H1 (cell line): ENCODE measurements around the gene PLXDC2. TPM values are rescaled to one million over a fixed set of nuclear protein-coding genes. Genes with fewer than 3 reads are reported as not detected.

ENCODE experiments used
- BCL11A ChIP-seq, 2 experiments: IDR thresholded peaks; one replicate each; pipeline ENCODE4 v1.6.1; 2011; ENCODE audit warnings: low read depth in 2 of 2, low read length in 2 of 2, mild to moderate bottlenecking in 2 of 2
- CHD7 ChIP-seq: fragments of 300-600 bp; sonication (generic); IDR thresholded peaks from 2 replicates; pipeline ENCODE4 v1.7.1; 2012; ENCODE audit warnings: low read length, moderate library complexity, mild to moderate bottlenecking, inconsistent platforms; ENCODE audit not compliant: insufficient replicate concordance
- CREB1 ChIP-seq: IDR thresholded peaks from 2 replicates; pipeline ENCODE4 v1.6.1; 2012; ENCODE audit warnings: inconsistent platforms
- POLR2A ChIP-seq, 2 experiments: IDR thresholded peaks; 1 replicate in 1 of 2; 2 replicates in 1 of 2; pipeline ENCODE4 v1.6.1; 2011; ENCODE audit warnings: low read depth in 2 of 2, low read length in 2 of 2, mild to moderate bottlenecking in 2 of 2; ENCODE audit errors: control extremely low read depth in 1 of 2
- RAD21 ChIP-seq, 2 experiments: IDR thresholded peaks in 1 of 2; conservative IDR thresholded peaks in 1 of 2; 2 replicates each; pipeline ENCODE4 v1.6.1; 2011; ENCODE audit warnings: low read depth in 2 of 2, low read length in 2 of 2, improper control_type of control experiment in 1 of 2, inconsistent platforms in 1 of 2, mild to moderate bottlenecking in 1 of 2, moderate library complexity in 1 of 2
- SP4 ChIP-seq: IDR thresholded peaks from 2 replicates; pipeline ENCODE4 v1.6.1; 2012; ENCODE audit warnings: low read length, inconsistent platforms
- polyA plus RNA-seq, 7 experiments: library from polyadenylated mRNA; depleted of rRNA in 3 of 7; stranded (reverse) in 5 of 7; unstranded in 2 of 7; fragments of >200 nt in 5 of 7; fragments of 200-250 nt in 2 of 7; gene quantifications; 1 replicate in 5 of 7; 2 replicates in 1 of 7; 4 replicates in 1 of 7; pipeline versions ENCODE4 v1.2.1 to v1.2.3, GENCODE V29; 2011 to 2013; ENCODE audit warnings: missing spikeins in 2 of 7, mixed read lengths in 2 of 7
- total RNA-seq: library from RNA; stranded (reverse); fragmentation: NEBNext Ultra II Directional; extraction: Animal tissue kit (Norgen Biotek cat#: 25700); gene quantifications from 2 replicates; pipeline ENCODE4 v1.2.1, GENCODE V29; 2021

Gene PLXDC2
- total and polyA plus RNA-seq, 2 of the 8 experiments (the other 6 are each of a cell fraction or from before 2014, with no cell fraction given): 23.0 to 40.5 TPM

- TF ChIP-seq CHD7 (no peak), CREB1 (no peak), BCL11A (IDR thresholded peaks at IDR 0.05; ENCODE audit: low read depth in 2 of 2, low read length in 2 of 2) (no peak), RAD21 (IDR thresholded peaks at IDR 0.05 in 1 of 2, conservative IDR thresholded peaks at IDR 0.05 in 1 of 2; ENCODE audit: low read depth in 2 of 2, low read length in 2 of 2) (no peak), SP4 (no peak), POLR2A (IDR thresholded peaks at IDR 0.05; ENCODE audit: control extremely low read depth in 1 of 2, low read depth in 2 of 2, low read length in 2 of 2) (no peak)
These were observed 24.5 kb downstream of the PLXDC2 start (continued) for GRCh38 chr10:19840776-19841175.
